ENCODE data around the gene NR1I2. TPM values are rescaled to one million over a fixed set of nuclear protein-coding genes. Genes with fewer than 3 reads are reported as not detected.

The NR1I2 gene
- total RNA-seq, 1 donor from 2014 or later: 0.69 TPM

GRCh38 chr3:119815716-119816115, 33.8 kb downstream of the NR1I2 start:
- H4K20me1 ChIP-seq (ENCODE audit: low read depth): no peaks in the 10 kb centered on the region
- TF ChIP-seq EZH2phosphoT487 (IDR thresholded peaks at IDR 0.05) (no peak), EZH2 (IDR thresholded peaks at IDR 0.05) (no peak), CTCF (IDR thresholded peaks at IDR 0.05) (no peak)
- Mint-ChIP-seq H3K36me3 (no peaks in the 10 kb centered on the region), H3K27ac (no peak overlapping the region), H3K9me3 (no peaks in the 10 kb centered on the region), H3K4me3 (no peak overlapping the region), H3K27me3 (ENCODE audit: insufficient read depth, low read depth) (peaks cover 7% of the 10 kb centered on the region), H3K4me1 (peaks cover 11% of the 10 kb centered on the region)
- H3F3A ChIP-seq (ENCODE audit: low read depth): no peaks in the 10 kb centered on the region
- H3K9ac ChIP-seq: no peak overlapping the region
- H3K4me1 ChIP-seq: no peaks in the 10 kb centered on the region
- no peak overlapping the region for H3K4me2 ChIP-seq
- no peak for DNase-seq (ENCODE audit: low spot score)
- H3K4me3 ChIP-seq: no peak overlapping the region
- H3K79me2 ChIP-seq (ENCODE audit: low read depth): no peaks in the 10 kb centered on the region
- H3K9me3 ChIP-seq (ENCODE audit: low read depth): no peaks in the 10 kb centered on the region
- no peaks in the 10 kb centered on the region for H3K27me3 ChIP-seq
- H3K27ac ChIP-seq: no peak overlapping the region
- H3K36me3 ChIP-seq: no peaks in the 10 kb centered on the region
- H2AFZ ChIP-seq (replicated peaks): no peak overlapping the region

- TF ChIP-seq CTCF (IDR thresholded peaks at IDR 0.05) (no peak), EZH2phosphoT487 (IDR thresholded peaks at IDR 0.05) (no peak), EZH2 (IDR thresholded peaks at IDR 0.05) (no peak)
- Histone ChIP-seq H3K9ac (no peak overlapping the region), H3K27me3 (no peaks in the 10 kb centered on the region), H2AFZ (replicated peaks) (no peak overlapping the region), H4K20me1 (ENCODE audit: low read depth) (no peaks in the 10 kb centered on the region), H3K4me1 (no peaks in the 10 kb centered on the region), H3K36me3 (no peaks in the 10 kb centered on the region), H3F3A (ENCODE audit: low read depth) (peaks cover 8% of the 10 kb centered on the region), H3K27ac (no peak overlapping the region), H3K9me3 (ENCODE audit: low read depth) (no peaks in the 10 kb centered on the region), H3K4me3 (no peak overlapping the region), H3K79me2 (ENCODE audit: low read depth) (no peaks in the 10 kb centered on the region), H3K4me2 (no peak overlapping the region)
- Mint-ChIP-seq H3K4me1 (peaks cover 21% of the 10 kb centered on the region), H3K27ac (no peak overlapping the region), H3K27me3 (ENCODE audit: insufficient read depth, low read depth) (peaks cover 7% of the 10 kb centered on the region), H3K4me3 (no peak overlapping the region), H3K36me3 (no peaks in the 10 kb centered on the region), H3K9me3 (no peaks in the 10 kb centered on the region)
- DNase-seq (ENCODE audit: low spot score): no peak
Observed at GRCh38 chr3:119817071-119817470, 35.2 kb downstream of the NR1I2 start.

- Histone ChIP-seq H3K9me3 (ENCODE audit: low read depth) (no peaks in the 10 kb centered on the region), H3K4me1 (no peaks in the 10 kb centered on the region), H3K79me2 (ENCODE audit: low read depth) (no peaks in the 10 kb centered on the region), H3K27ac (no peak overlapping the region), H4K20me1 (ENCODE audit: low read depth) (no peaks in the 10 kb centered on the region), H3K27me3 (no peaks in the 10 kb centered on the region), H3K9ac (no peak overlapping the region), H3K36me3 (no peaks in the 10 kb centered on the region), H3F3A (ENCODE audit: low read depth) (peaks cover 13% of the 10 kb centered on the region), H3K4me2 (no peak overlapping the region), H2AFZ (replicated peaks) (no peak overlapping the region), H3K4me3 (no peak overlapping the region)
- Mint-ChIP-seq H3K4me1 (peaks cover 24% of the 10 kb centered on the region), H3K27me3 (ENCODE audit: insufficient read depth, low read depth) (peaks cover 7% of the 10 kb centered on the region), H3K27ac (peak overlapping the region; percentile 83), H3K9me3 (no peaks in the 10 kb centered on the region), H3K36me3 (no peaks in the 10 kb centered on the region), H3K4me3 (no peak overlapping the region)
- DNase-seq (ENCODE audit: low spot score): peak; percentile 27
- TF ChIP-seq CTCF (IDR thresholded peaks at IDR 0.05) (no peak), EZH2phosphoT487 (IDR thresholded peaks at IDR 0.05) (no peak), EZH2 (IDR thresholded peaks at IDR 0.05) (no peak)
Observed at GRCh38 chr3:119817583-119818363, 35.9 kb downstream of the NR1I2 start.
